Lung (tissue), 12 donors: ENCODE results near the gene LLGL1. TPM values are rescaled to one million over a fixed set of nuclear protein-coding genes. Genes with fewer than 3 reads are reported as not detected.

Experiments
- ATAC-seq: fragments of 200-7000 bp; cut with Tn5 transposase; one replicate; pipeline ENCODE4 v1.9.1; 2020; ENCODE audit warnings: moderate number of reproducible peaks; ENCODE audit not compliant: insufficient read depth, low FRiP score
- DNase-seq, 3 donors: peaks; one replicate each; pipeline ENCODE4 v3.0.0-alpha.2; 2013 to 2017
- H3K27ac ChIP-seq, 2 donors: one replicate each; pipeline ENCODE4 v1.5.1; 2013; ENCODE audit warnings: mild to moderate bottlenecking in 2 of 2, moderate library complexity in 2 of 2, control low read depth in 1 of 2, inconsistent platforms in 1 of 2, low read depth in 1 of 2, low read length in 1 of 2
- H3K27me3 ChIP-seq, 3 donors: one replicate each; pipeline ENCODE4 v1.5.1; 2013; ENCODE audit warnings: low read length in 2 of 3; ENCODE audit not compliant: control insufficient read depth in 3 of 3, insufficient read depth in 3 of 3
- H3K36me3 ChIP-seq, 4 donors: one replicate each; pipeline ENCODE4 v1.5.1; 2013; ENCODE audit warnings: low read length in 4 of 4, mild to moderate bottlenecking in 1 of 4, moderate library complexity in 1 of 4; ENCODE audit not compliant: control insufficient read depth in 4 of 4, insufficient read depth in 4 of 4
- H3K4me1 ChIP-seq, 5 donors: one replicate each; pipeline ENCODE4 v1.5.1; 2013; ENCODE audit warnings: low read length in 5 of 5, mild to moderate bottlenecking in 2 of 5, moderate library complexity in 1 of 5; ENCODE audit not compliant: control insufficient read depth in 5 of 5, insufficient read depth in 5 of 5
- H3K4me3 ChIP-seq: one replicate; pipeline ENCODE4 v1.5.1; 2013; ENCODE audit warnings: mild to moderate bottlenecking, control low read depth, moderate library complexity
- H3K9ac ChIP-seq, 2 donors: one replicate each; pipeline ENCODE4 v1.5.1; 2013; ENCODE audit warnings: low read length in 2 of 2, control low read depth in 1 of 2; ENCODE audit not compliant: insufficient read depth in 1 of 2
- H3K9me3 ChIP-seq, 4 donors: one replicate each; pipeline ENCODE4 v1.5.1; 2013; ENCODE audit warnings: low read length in 3 of 4, mild to moderate bottlenecking in 1 of 4, moderate library complexity in 1 of 4; ENCODE audit not compliant: control insufficient read depth in 4 of 4, insufficient read depth in 3 of 4
- WGBS, 2 donors: extraction: QIAGEN DNeasy Blood & Tissue Kit; methylation state at CpG; one replicate each; pipeline ENCODE4 v1.1.7; 2013; 5-methylcytosine and 5-hydroxymethylcytosine counted together
- polyA plus RNA-seq, 2 donors: library from polyadenylated mRNA; stranded (reverse); fragments of 200-250 nt; gene quantifications; one replicate each; pipeline ENCODE4 v1.2.1, GENCODE V29; 2013
- total RNA-seq, 2 donors: library from RNA; depleted of rRNA in 1 of 2; stranded (reverse); fragments of >200 nt in 1 of 2; gene quantifications; one replicate each; pipeline ENCODE4 v1.2.1, GENCODE V29; 2014 to 2021
- TF ChIP-seq, protein P1 (sequence below): IDR thresholded peaks from 2 replicates; pipeline ENCODE4 v1.5.1; 2012; ENCODE audit warnings: mild to moderate bottlenecking; ENCODE audit errors: control extremely low read depth, extremely low read depth
- donor health status: control.
- donor health status: control.
- donor health status: Bipolar disorder and iron deficiency.
- donor health status: healthy.
- donor health status: DM: yes; HTN: yes; CAD: no.

LLGL1 gene
- total and polyA plus RNA-seq, 4 donors: 7.1 to 21.8 (median 12.1) TPM

DNA sequence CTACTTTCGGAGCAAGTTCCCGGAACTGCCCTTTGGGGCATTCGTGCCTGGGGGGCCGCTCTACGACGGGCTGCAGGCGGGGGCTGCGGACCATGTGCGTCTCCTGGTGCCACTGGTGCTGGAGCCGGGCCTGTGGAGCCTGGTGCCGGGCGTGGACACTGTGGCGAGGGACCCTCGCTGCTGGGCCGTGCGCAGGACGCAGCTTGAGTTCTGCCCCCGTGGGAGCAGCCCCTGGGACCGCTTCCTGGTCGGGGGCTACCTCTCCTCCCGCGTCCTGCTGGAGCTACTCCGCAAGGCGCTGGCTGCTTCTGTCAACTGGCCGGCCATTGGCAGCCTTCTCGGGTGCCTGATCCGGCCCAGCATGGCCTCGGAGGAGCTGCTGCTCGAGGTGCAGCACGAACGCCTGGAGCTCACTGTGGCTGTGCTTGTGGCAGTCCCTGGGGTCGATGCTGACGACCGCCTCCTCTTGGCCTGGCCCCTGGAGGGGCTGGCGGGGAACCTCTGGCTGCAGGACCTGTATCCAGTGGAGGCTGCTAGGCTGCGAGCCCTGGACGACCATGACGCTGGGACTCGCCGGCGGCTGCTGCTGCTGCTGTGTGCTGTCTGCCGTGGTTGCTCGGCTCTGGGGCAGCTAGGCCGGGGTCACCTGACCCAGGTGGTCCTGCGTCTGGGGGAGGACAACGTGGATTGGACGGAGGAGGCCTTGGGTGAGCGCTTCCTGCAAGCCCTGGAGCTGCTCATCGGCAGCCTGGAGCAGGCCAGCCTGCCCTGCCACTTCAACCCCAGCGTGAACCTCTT is 38.6 kb downstream of the LLGL1 start:
- Histone ChIP-seq H3K9me3 (no peaks in the 10 kb centered on the region), H3K9ac (no peak overlapping the region), H3K27ac (no peak overlapping the region), H3K36me3 (peaks cover 7 to 22% (median 14%) of the 10 kb centered on the region in 4 donors), H3K27me3 (no peaks in the 10 kb centered on the region), H3K4me1 (peaks cover 8 to 19% (median 9%) of the 10 kb centered on the region in 5 donors), H3K4me3 (no peak overlapping the region)
- no peak for ATAC-seq
- TF ChIP-seq, protein P1, sequence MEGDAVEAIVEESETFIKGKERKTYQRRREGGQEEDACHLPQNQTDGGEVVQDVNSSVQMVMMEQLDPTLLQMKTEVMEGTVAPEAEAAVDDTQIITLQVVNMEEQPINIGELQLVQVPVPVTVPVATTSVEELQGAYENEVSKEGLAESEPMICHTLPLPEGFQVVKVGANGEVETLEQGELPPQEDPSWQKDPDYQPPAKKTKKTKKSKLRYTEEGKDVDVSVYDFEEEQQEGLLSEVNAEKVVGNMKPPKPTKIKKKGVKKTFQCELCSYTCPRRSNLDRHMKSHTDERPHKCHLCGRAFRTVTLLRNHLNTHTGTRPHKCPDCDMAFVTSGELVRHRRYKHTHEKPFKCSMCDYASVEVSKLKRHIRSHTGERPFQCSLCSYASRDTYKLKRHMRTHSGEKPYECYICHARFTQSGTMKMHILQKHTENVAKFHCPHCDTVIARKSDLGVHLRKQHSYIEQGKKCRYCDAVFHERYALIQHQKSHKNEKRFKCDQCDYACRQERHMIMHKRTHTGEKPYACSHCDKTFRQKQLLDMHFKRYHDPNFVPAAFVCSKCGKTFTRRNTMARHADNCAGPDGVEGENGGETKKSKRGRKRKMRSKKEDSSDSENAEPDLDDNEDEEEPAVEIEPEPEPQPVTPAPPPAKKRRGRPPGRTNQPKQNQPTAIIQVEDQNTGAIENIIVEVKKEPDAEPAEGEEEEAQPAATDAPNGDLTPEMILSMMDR: no peak
- 94 to 95% methylated on average over 50 of the region's 50 CpGs for WGBS, 2 donors
- DNase-seq: no peak

DNA sequence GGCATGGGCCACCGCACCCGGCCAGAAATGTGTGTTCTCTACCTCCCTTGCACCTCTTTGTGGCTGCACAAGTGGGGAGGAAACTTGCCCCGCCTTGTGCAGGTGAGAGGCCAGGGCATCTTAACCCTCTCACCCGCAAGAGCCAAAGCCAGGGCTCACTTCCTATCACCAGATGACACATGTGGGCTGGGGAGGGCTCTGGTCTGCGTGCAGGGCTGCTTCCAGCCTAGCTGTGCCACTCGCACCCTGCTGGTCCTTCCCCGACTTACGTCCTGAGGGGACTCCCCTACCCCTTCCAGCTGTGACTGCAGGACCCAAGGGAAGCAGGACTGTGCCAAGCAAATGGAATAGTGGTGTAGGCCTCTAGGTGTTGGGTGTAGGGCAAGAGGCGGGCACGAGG is 41.9 kb downstream of the LLGL1 start:
- Histone ChIP-seq H3K27me3 (no peaks in the 10 kb centered on the region), H3K9ac (no peak overlapping the region), H3K4me3 (no peak overlapping the region), H3K36me3 (peaks cover 7 to 26% (median 15%) of the 10 kb centered on the region in 4 donors), H3K4me1 (peaks cover 0 to 4% (median 2%) of the 10 kb centered on the region in 5 donors), H3K27ac (no peak overlapping the region), H3K9me3 (no peaks in the 10 kb centered on the region)
- 75 to 85% methylated on average over 10 of the region's 10 CpGs for WGBS, 2 donors
- TF ChIP-seq, protein P1: no peak
- no peak for ATAC-seq
- DNase-seq: no peak

DNA sequence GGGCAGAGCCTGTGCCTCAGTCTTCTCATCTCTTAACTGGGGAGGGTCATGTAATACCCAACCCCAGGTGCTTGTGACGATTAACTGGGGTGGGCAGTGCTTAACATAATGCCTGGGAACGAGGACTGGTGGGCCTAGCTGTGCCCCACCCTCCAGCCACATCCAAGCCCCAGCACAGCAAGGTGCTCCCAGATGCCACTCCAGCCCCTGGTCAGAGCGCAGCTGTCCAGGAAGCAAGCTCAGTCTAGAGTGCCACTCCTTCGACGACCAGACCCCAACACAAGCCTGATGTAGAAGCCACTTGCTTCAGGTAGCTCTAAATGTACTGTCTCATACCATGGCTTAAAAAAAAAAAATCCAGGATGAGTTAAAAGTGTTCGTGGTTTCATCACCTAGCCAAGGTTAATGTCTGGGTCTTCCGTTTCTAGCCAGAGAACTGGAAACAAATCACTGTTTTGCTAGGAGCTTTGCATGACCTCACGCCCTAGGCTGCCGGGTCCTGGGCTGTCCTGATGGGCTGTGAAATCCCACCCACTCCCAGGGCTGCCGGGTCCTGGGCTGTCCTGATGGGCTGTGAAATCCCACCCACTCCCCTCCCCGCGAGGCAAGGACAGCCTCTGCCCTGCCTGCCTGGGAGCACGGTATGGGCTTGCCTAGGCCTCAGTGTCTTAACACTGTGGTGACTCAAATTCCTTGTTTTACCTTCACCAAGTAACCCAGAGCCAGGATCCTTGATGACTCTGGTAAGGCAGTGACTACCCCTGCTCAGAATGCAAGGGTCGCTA is 42.7 kb downstream of the LLGL1 start:
- TF ChIP-seq, protein P1: no peak
- H3K9me3 ChIP-seq: no peaks in the 10 kb centered on the region
- WGBS, 2 donors: 59 to 62% methylated on average over 14 of the region's 14 CpGs
- H3K9ac ChIP-seq: peak overlapping the region in 1 of 2 donors; percentile 11
- H3K27me3 ChIP-seq: no peaks in the 10 kb centered on the region
- peak in 1 of 3 donors; percentile 35 for DNase-seq
- ATAC-seq: no peak
- peaks cover 7 to 27% (median 15%) of the 10 kb centered on the region in 4 donors for H3K36me3 ChIP-seq
- H3K4me3 ChIP-seq: no peak overlapping the region
- H3K4me1 ChIP-seq: peaks cover 0 to 2% (median 1%) of the 10 kb centered on the region in 5 donors
- no peak overlapping the region for H3K27ac ChIP-seq
